Measurements from ENCODE around the gene ZNF550.
A peak's percentile ranks its signal among the peaks of the same experiment; 100 is the strongest.

The ZNF550 gene

DNA sequence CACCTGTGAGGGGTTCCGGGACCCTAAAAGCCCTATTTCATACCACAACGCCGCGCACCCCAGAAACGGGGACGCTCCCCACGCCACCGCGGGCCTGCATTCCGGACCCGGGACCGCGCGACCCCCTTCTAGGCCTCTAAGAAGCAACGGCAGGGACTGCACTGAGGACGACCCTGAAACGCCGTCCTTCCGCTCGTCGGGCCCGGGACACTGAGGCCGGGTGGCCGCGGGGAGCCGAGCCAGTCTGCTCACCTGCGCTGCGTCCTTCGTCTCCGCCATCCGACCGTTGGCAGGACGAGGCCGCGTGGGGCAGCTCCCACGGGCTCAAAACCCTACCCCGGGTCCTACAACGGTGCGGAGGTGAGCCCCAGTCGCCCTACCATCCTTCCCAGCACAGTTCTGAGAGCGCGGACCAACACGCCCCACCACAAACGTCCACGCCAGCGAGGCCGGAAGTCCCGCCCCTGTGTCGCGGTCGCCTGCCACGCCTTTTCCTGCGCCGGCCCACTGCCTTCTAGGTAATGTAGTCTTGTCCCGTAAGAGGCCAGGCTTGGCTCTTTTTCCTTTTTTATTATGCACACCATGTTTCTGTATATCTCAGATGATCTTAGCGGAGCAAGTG, at the start of gene ZNF550:
Gene ZNF550 (minus strand): TSS at position 460 of the 622 bp plus-strand sequence. CDS start 181 bp downstream, at position 279.
- DNase-seq = peak; percentile 89 to 90

DNA sequence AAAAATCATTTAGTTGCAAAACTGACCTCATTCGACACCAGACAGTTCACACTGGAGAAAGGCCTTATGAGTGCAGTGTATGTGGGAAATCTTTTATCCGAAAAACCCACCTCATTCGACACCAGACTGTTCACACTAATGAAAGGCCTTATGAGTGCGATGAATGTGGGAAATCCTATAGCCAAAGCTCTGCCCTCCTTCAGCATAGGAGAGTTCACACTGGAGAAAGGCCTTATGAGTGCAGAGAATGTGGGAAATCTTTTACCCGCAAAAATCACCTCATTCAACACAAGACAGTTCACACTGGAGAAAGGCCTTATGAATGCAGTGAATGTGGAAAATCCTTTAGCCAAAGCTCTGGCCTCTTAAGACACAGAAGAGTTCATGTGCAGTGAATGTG, 47.3 kb upstream of the ZNF550 start:
- no peak for DNase-seq

DNA sequence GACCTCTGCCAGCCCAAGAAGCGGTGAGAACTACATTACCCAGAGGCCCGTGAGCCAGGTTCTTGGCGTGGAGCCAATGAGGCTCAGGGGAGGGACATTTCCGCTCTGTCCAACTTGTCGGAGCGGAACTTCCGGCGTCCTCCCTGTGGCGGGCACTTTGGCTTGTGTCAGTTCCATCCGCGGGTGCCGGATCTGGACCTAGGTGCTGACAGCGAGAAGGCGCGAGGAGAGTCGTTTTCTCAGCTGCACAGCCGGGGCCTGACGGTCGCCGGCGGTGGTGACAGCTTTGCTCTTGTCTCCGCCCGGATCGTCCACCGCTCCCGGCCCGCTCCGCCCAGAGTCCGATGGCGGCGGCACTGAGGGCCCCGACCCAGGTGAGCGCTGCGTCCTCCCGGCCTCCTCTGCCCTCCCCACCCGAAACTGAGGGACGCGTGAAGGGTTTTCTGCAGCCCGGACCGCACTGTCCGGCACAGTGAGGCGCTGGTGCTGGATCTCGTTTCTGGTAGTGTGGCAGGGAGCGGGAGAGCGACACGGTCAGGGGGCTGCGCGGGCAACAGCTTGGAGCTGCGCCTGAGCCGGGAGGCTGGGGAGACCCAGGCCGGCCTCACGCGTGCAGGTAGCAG, 40.2 kb upstream of the ZNF550 start, which contains the start of gene ZNF530:
Gene ZNF530 (plus strand): TSS at position 125 of the 623 bp plus-strand sequence. CDS start 4,461 bp downstream, outside the sequence.
- peak; percentile 91 for DNase-seq

DNA sequence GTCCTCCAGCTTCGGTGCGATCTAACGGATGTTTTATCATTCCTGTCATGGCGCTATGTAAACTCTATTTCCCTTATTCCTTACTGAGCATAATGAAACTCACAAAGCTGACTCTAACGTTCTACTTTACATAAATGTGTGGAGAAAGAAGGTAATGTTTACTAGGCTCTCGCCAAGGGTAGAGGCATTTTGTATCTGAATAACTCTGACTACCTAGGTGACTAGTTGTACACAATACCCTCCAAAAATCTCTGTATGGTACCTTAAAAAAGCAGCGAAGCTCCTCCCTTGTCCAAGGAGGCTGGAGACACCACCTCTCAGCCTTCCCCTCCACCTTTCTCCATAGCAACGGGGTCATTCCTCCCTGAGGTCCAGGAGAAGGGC, 39.7 kb upstream of the ZNF550 start:
- DNase-seq = no peak

DNA sequence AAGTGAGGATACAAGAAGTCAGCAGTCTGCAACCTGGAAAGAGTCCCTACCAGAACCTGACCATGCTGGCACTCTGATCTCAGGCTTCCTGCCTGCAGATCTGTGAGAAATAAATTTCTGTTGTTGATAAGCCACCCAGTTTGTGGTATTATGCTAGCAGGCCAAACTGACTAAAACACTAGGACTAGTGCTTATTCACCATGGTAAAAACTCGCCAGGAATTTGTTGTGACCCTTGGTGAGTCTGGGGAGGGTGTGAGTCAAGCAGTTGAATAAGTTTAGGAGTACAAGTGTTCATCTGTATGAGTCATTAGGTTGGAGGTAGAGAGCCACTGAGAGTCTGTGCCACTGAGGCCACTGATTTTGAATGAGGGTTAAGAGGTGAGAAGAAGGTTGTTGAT, 27.9 kb upstream of the ZNF550 start:
- no peak for DNase-seq

DNA sequence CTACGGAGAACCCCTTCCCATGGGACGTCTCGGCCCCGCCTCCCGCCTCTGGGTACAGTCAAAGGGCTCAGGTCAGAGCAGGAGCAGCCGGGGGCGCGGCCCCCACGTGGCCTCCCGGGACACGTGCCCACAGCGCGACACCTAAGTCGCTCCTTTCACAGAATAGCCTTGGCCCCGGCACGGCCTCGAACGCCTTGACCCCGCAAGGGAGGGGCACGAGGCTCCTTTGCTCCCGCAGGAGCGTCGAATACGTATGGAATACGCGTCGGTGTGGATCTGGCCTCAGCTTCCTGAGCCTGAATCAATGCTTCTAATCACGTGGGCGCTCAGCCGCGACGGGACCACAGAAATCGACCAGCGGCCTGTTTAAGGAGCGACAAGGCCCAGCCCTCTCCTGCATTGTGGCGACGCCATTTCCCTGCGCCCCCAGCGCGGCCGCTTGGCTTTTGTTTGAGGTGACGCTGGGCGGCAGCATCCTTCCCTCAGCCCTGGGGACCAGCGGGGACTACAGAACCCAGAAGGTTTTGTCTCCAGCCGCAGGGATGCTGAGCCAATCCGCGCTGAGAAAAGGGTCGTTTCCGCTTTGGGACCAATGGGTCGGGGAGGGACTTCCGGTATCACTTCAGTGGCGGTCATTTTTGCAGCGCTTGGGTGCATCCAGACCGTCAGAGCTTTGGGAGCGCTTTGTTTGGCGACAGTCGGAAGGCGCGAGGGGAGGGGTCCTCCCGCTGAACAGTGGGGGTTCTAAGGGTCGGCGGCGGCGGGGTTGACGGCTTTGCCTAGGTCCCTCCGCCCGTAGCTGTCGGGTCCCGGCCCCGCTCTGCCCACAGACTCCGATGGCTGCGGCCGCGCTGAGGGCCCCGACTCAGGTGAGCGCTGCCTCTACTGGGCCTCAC, 24.1 kb upstream of the ZNF550 start, which contains the start of gene ZIK1:
Gene ZIK1 (plus strand): TSS at position 625 of the 896 bp plus-strand sequence. CDS start 212 bp downstream, at position 837.
- peak; percentile 77 to 86 for DNase-seq

DNA sequence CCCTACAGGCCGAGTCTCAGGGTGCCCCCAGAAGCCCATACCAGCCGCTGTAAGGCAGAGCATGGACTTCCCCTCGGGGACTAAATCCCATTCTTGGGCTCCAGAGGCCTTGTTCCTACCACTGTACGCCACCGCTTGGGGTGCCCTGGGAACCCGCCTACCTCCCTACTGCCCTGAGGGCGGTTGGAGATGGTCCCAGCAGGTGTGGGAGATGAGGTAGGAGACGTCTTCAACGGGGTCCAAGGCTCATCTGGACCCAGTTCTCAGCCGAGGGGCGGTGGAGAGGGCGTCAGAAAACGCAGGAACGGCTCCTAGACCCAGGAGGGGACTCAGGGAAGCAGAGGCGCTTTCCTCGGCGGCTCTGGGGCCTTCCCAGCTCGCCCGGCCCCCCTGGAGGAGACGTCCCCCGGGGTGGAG, 23.4 kb upstream of the ZNF550 start:
- no peak for DNase-seq

DNA sequence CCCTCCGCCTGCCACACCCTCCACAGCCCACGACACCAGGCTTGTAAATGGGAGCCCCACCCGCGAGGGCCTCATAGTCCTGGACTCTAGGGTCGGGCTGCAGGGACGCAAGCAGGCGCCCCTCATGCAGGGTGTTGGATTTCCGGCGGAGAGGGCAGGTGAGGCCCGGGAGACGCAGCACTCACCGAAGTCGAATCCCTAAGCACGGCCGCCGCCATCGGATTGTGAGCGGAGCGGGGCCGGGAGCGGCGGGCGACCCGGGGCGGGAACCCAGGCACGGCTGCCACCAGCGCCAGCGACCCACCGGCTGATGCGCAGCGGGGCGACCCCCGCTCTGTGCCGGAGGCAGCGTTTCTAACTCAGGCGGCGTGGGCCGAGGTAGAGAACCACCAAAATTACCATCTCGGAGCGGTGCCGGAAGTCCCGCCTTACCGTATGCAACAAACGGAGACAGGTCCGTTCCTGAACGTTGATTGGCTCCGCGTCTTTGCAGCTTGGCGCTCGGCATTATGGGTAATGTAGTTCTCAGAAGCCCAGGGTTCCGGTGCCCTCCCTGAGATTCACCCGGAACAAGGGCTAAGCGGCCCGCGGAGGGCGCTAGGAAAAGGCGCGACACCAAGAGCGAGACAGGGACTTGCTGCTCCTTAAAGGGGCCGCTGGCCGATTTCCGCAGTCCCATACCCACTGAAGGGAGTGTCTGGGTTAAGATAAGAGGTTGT, 19.0 kb upstream of the ZNF550 start, which contains the start of gene ZNF416:
Gene ZNF416 (minus strand): TSS at position 425 of the 719 bp plus-strand sequence. CDS start 207 bp downstream, at position 218.
- peak; percentile 88 to 94 for DNase-seq

DNA sequence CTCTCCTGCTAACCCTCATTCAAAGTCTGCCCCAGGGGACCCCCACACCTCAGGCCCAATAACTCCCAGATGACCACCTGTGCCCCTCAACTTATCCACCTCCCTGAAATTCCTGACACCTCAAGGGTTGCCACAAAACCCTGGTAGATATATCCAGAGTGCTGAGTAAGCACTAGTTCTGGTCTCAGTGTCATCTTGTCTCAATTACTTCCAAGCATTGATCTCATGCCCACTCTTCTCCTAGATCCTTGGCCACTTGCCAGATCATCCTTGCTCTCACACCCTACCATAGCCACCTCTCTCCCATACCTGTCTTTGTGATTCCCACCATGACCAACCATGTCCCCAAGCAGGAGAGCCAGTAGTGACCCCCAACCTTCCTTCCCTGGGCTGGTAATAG, 17.0 kb upstream of the ZNF550 start:
- DNase-seq = no peak

DNA sequence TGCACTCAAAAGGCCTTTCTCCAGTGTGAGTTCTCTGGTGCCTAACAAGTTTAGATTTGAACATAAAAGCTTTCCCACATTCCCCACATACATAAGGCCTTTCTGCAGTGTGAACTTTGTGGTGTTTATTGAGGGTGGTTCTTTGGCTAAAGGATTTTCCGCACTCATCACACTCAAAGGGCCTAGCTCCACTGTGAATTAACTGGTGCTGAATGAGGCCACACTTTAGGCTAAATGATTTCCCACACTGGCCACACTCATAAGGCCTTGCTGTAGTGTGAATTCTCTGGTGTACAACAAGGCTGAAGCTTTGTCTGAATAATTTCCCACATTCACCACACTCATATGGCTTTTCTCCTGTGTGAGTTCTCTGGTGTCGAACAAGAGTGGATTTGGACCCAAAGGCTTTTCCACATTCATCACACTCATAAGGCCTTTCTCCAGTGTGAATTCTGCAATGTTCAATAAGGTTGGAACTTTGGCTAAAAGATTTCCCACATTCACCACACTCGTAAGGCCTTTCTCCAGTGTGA, 12.8 kb upstream of the ZNF550 start:
- DNase-seq = no peak

DNA sequence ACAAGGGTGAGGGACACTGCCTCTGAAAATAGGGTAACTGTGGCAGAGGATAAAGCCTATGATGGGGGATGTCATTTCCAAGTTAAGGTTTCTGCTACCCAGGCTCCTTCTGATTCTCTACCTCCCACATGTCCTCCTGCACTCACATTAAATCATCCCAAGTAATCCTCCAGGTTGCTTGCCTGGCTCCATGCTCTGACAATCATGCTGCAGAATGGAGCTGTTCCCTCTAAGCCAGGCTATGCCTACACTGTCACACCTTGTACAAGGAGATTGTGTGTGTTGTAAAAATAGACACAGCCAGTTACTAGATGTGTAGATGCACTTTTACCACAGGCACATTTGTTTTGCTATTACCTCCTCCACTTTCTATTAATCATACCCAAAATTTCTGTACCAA, 11.0 kb upstream of the ZNF550 start:
- no peak for DNase-seq

DNA sequence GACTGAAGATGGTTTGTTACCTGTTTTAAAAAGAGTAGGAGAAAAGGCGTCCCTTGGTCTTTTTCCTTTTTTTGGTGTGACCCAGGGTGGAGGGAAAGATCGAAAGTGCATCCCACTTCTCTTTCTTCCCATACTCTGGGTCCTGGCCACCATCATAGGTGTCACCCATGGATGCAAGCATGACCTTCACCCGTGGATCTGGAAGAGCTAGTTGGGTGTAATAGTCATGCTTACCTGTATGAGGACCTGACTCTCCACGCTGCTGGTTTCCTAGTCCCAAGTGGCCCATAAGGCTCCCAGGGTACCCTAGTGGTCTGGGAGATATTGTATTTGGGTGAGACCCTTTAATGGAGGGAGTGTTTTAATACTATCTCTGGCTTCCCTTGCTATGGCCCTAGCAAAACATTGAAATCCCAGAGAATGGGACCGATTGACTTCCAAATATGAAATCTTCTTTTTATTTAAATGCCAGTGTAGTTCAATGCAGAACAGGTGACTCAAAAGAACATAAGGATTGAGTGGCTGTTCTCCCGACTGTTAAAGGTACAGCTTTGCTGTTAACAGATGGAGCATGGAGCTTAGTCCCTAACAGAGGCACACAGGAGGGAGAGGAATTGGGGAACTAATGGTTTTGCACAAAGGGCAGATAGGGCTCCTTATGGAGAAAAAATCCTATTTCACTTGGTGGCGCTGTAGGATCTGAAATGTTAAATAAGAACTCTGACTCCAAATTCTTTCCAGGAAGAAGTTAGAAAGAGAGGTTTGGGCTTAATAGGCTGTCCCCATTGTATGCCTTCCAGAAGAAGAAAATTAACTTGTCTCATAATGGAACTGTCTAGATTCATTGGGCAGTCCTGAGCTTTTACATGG, 7.0 kb upstream of the ZNF550 start:
- no peak for DNase-seq

DNA sequence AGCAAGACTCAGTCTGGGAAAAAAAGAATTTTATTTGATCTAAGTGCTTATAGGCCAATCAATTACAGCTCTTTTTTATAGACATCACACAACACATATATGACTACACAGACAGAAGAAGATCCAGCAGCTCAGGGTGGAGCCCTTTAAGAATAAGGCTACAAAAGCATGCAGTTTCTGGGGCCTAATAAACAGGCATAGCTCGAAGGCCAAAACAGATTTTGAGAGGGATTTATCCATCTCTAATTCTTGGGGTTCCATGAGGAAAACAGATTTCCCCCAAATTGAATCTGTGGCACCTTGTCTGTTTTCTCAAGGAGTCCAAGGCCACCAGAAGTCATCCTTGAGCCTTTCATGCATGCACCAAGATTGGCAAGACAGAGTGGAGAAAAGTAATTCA, 3.9 kb upstream of the ZNF550 start:
- DNase-seq = no peak

DNA sequence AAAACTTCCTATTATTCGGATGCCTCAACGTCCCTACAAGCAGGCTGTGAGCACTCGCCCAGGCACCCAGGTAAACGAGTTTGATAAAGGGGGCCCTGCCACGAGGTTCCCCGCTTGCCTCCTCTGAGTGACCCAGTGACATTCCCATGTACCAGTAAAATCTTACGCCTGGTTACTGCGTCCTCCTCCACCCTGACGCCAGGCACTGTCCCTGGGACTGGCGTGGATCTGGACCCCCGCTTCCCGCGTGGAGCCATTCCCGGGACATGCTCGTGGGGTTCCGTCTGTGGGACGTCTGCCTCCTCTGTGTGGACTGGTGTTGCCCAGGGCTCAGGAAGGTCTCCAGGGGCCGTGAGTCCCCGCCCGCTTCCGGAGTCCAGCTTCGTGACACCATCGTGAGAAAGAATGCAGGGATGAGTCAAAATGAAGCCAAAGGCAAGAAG, 407 bp upstream of the ZNF550 start:
- DNase-seq = no peak

DNA sequence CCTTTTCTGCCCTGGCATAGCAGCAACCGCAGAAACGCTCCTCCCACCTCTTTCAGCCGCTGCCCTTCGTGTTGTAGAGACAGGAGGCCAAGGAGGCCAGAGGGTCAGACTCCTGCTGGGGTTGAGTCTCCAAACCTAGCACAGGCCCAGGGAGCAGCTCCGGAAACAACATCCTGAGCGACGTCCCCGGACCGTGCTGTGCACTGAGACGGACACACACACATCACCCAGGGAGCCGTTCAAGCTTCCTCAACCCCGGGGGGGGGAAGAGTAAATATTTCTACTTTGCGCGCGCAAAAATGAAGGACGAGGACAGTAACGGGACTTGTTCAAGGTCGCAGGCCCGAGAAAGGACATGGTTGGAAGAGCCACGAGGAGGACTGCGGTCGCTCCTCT, 657 bp downstream of the ZNF550 start:
- DNase-seq = peak; percentile 15 to 25

DNA sequence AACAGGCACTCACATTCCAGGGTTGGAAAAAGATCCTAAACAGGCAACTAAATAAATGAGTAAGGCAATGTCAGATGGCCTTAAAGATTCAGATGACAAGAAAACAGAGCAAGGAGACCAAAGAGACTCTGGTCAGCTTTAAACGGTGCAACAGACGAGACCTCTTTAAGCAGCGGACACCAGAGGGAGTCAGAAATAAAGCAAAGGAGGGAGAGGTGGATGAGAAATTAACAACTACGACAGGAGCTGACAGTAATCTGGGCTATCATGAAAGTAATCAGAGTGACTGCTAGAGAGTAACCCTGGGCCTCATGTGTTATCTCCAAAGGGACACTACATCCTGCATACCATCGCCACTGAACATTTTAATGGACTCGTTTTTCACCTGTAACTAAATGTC, 1.1 kb downstream of the ZNF550 start:
- no peak for DNase-seq

DNA sequence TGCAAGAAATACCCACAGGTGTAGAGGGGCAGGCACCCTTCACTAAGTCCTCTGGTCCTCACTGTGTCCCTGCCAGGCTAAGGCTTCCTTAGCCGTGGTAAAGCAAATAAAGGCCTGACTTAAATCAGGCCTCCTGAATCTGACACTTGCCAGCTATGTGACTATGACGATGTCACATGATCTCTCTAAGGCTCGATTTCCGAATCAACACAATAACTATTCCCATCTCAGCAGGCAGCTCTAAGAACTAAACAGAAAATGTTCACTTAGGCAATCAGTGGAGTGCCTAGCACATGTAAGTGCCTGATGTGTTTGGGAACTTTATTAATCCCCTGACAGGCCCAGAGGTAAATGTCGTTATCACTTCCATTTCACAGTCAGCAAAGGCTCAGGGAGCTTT, 2.0 kb downstream of the ZNF550 start:
- no peak for DNase-seq

DNA sequence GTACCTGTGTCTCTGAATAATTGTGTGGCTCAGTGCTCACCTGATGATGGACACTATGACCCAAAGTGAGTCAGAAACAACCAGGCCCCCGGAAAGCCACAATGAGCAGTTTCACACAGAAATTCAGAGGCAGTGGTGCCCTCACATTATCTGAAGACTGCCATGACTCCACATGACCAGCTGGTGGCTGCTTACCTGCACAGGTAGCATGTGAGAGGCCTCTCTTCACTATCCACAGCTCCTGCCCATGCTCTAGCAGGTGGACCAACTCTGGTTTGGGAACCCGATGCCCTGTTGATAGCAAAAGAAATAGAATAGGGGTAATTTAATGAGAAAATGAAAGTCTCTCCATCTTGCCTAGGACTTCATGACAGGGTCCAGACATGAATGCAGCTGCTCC, 7.2 kb downstream of the ZNF550 start:
- DNase-seq = no peak

DNA sequence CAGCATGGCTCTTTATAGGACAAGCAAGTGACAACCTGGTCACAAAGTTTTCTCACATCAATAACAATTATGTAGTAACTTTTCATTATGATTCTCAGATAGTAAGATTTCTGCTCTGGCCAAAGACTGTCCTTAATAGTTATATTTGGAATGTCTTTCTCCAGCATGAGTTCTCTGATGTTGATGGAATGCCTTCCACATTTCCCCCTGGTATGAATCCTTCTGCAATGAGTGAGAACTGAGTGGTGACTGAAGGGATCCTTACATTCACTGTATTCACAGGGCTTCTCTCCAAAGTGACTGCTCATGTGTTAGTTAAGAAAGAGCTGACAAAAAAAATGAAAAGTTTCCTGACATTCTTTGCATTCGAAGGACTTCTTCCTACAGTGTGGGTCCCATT, 13.2 kb downstream of the ZNF550 start:
- no peak for DNase-seq

DNA sequence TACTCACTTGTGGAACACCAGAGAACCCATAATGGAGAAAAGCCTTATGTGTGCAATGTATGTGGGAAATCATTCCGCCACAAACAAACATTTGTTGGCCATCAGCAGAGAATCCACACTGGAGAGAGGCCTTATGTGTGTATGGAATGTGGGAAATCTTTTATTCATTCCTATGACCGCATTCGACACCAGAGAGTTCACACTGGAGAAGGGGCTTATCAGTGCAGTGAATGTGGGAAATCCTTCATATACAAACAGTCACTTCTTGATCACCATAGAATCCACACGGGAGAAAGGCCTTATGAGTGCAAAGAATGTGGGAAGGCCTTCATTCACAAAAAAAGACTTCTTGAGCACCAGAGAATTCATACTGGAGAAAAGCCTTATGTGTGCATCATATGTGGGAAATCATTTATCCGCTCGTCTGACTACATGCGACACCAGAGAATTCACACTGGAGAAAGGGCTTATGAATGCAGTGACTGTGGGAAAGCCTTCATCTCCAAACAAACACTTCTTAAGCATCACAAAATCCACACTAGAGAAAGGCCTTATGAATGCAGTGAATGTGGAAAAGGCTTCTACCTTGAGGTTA, 21.6 kb downstream of the ZNF550 start:
- DNase-seq = no peak
